Breast epithelium (tissue), 4 donors: ENCODE data around the gene LINS1. TPM values are rescaled to one million over a fixed set of nuclear protein-coding genes. Genes with fewer than 3 reads are reported as not detected.

ENCODE experiments used
- DNase-seq, 2 donors: peaks; one replicate each; pipeline ENCODE4 v3.0.0-alpha.2; 2019; ENCODE audit warnings: low spot score in 2 of 2
- H3K27ac ChIP-seq, 2 donors: fragments of 200-600 bp; sonication (generic) in 1 of 2; one replicate each; pipeline ENCODE4 v1.5.1; 2016 to 2019; ENCODE audit warnings: mild to moderate bottlenecking in 1 of 2
- H3K27me3 ChIP-seq, 2 donors: fragments of 200-600 bp; sonication (generic) in 1 of 2; one replicate each; pipeline versions ENCODE4 v1.5.1 to v1.6.0; 2017 to 2019; ENCODE audit warnings: control low read depth in 1 of 2, mild to moderate bottlenecking in 1 of 2
- H3K36me3 ChIP-seq: fragments of 200-600 bp; one replicate; pipeline ENCODE4 v1.5.1; 2019
- H3K4me1 ChIP-seq, 2 donors: fragments of 200-600 bp; sonication (generic); one replicate each; pipeline ENCODE4 v1.5.1; 2016 to 2019; ENCODE audit warnings: control low read depth in 1 of 2
- H3K4me3 ChIP-seq, 3 donors: fragments of 200-600 bp; sonication (generic); 1 replicate in 2 of 3; 2 replicates in 1 of 3; pipeline ENCODE4 v1.5.1; 2016 to 2019; ENCODE audit warnings: mild to moderate bottlenecking in 3 of 3, moderate library complexity in 2 of 3
- H3K9me3 ChIP-seq, 2 donors: fragments of 200-600 bp; sonication (generic) in 1 of 2; one replicate each; pipeline ENCODE4 v1.5.1; 2016 to 2019; ENCODE audit warnings: control low read depth in 1 of 2
- CTCF ChIP-seq, 3 donors: fragments of 450-650 bp; IDR thresholded peaks; one replicate each; pipeline ENCODE4 v1.5.1; 2016 to 2017; ENCODE audit warnings: antibody characterized with exemption in 3 of 3, mild to moderate bottlenecking in 3 of 3, moderate library complexity in 3 of 3
- POLR2A ChIP-seq: fragments of 450-650 bp; IDR thresholded peaks from one replicate; pipeline ENCODE4 v1.6.1; 2016; ENCODE audit warnings: antibody characterized with exemption, mild to moderate bottlenecking, moderate library complexity
- POLR2AphosphoS5 ChIP-seq, 3 donors: sonication (generic); formaldehyde crosslinking; IDR thresholded peaks; one replicate each; pipeline ENCODE4 v1.6.1; 2017; ENCODE audit warnings: antibody characterized with exemption in 3 of 3
- intact Hi-C: fragments of 100-400 bp; cut with DNase I; formaldehyde crosslinking; loops from one replicate; pipeline ENCODE4 v1.15.1; 2023; ENCODE audit warnings: low total_unique reads
- total RNA-seq, 3 donors: library from RNA; depleted of rRNA; stranded (reverse); fragments of >200 nt; gene quantifications; one replicate each; pipeline ENCODE4 v1.1.0, GENCODE V29; 2016

LINS1 gene
- total RNA-seq, 3 donors from 2014 or later: 16.3 to 70.4 (median 31.5) TPM

GRCh38 chr15:100544338-100544841, 57.6 kb downstream of the LINS1 start:
- no peak for TF ChIP-seq POLR2AphosphoS5 (IDR thresholded peaks at IDR 0.05)
- TF ChIP-seq CTCF (IDR thresholded peaks at IDR 0.05): no peak
- TF ChIP-seq POLR2A: no peak
- H3K4me3 ChIP-seq: no peak overlapping the region
- no peaks in the 10 kb centered on the region for H3K27me3 ChIP-seq
- intact Hi-C loops: no loop called here
- no peak overlapping the region for H3K27ac ChIP-seq
- H3K36me3 ChIP-seq: no peaks in the 10 kb centered on the region
- no peaks in the 10 kb centered on the region for H3K9me3 ChIP-seq
- no peak for DNase-seq
- H3K4me1 ChIP-seq: no peaks in the 10 kb centered on the region

DNA sequence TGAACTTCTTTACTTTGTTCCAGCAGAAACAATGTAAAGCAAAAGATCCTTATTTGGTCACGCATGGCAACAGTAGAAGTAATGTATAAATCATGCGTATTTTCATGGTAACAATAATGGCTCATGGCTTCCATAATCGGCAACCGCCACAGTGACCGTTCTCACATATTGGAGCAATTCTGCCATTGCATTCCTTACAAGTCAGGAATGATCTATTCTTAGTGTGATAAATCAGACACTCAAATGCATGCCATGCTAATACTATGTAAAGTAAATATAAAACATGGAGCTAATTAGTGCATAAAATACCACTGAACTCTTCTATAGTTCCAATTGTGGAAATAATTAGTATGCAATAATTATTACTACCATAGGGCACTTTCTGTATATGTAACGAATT, 59.7 kb downstream of the LINS1 start:
- no peak for DNase-seq
- H3K4me3 ChIP-seq: no peak overlapping the region
- peaks cover 0 to 8% of the 10 kb centered on the region in 2 donors for H3K9me3 ChIP-seq
- no peaks in the 10 kb centered on the region for H3K27me3 ChIP-seq
- H3K27ac ChIP-seq: no peak overlapping the region
- no peaks in the 10 kb centered on the region for H3K36me3 ChIP-seq
- TF ChIP-seq CTCF (IDR thresholded peaks at IDR 0.05) (no peak), POLR2AphosphoS5 (IDR thresholded peaks at IDR 0.05) (no peak), POLR2A (no peak)
- H3K4me1 ChIP-seq: no peaks in the 10 kb centered on the region
- intact Hi-C loops: no loop called here

GRCh38 chr15:100537331-100537730, 64.7 kb downstream of the LINS1 start:
- no peak for TF ChIP-seq POLR2A
- TF ChIP-seq CTCF (IDR thresholded peaks at IDR 0.05): no peak
- TF ChIP-seq POLR2AphosphoS5 (IDR thresholded peaks at IDR 0.05): no peak
- Histone ChIP-seq H3K27me3 (no peaks in the 10 kb centered on the region), H3K4me3 (no peak overlapping the region), H3K27ac (no peak overlapping the region), H3K36me3 (no peaks in the 10 kb centered on the region), H3K9me3 (peaks cover 0 to 8% of the 10 kb centered on the region in 2 donors), H3K4me1 (no peaks in the 10 kb centered on the region)
- intact Hi-C loops: no loop called here
- no peak for DNase-seq

GRCh38 chr15:100536733-100537132, 65.3 kb downstream of the LINS1 start:
- peaks cover 0 to 8% of the 10 kb centered on the region in 2 donors for H3K9me3 ChIP-seq
- intact Hi-C loops: no loop called here
- no peaks in the 10 kb centered on the region for H3K36me3 ChIP-seq
- no peak for DNase-seq
- no peaks in the 10 kb centered on the region for H3K27me3 ChIP-seq
- TF ChIP-seq POLR2A (no peak), POLR2AphosphoS5 (IDR thresholded peaks at IDR 0.05) (no peak), CTCF (IDR thresholded peaks at IDR 0.05) (no peak)
- no peak overlapping the region for H3K4me3 ChIP-seq
- no peak overlapping the region for H3K27ac ChIP-seq
- H3K4me1 ChIP-seq: no peaks in the 10 kb centered on the region

GRCh38 chr15:100533886-100534285, 68.1 kb downstream of the LINS1 start:
- no peaks in the 10 kb centered on the region for H3K27me3 ChIP-seq
- no peaks in the 10 kb centered on the region for H3K4me1 ChIP-seq
- no peak overlapping the region for H3K27ac ChIP-seq
- H3K36me3 ChIP-seq: no peaks in the 10 kb centered on the region
- peaks cover 0 to 8% of the 10 kb centered on the region in 2 donors for H3K9me3 ChIP-seq
- no peak overlapping the region for H3K4me3 ChIP-seq
- intact Hi-C loops: no loop called here
- DNase-seq: no peak
- TF ChIP-seq POLR2AphosphoS5 (IDR thresholded peaks at IDR 0.05) (no peak), POLR2A (no peak), CTCF (IDR thresholded peaks at IDR 0.05) (no peak)
